ENCODE data around the gene CERS6.

DNA sequence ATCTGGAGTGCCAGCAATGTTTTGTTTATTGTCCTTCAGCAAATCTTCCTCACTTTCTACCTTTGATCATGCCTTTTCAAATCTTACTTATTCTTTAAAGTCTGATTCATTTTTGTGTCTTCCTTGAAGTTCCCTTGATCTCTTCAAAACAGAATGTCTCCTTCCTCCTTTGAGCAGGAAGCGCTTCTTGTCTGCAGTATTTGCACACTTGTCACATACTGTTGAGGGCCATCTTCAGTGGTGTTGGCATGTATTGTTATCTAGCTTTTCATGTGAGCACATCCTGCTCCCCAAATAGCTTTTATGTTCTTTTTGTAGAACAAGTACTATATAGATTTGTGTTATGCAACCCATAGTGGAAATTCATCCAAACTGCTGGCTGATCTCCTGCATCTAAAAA lies 5.9 kb upstream of the CERS6 start:
- TF ChIP-seq CTCF (IDR thresholded peaks at IDR 0.05) (no peak), POLR2A (IDR thresholded peaks at IDR 0.05) (no peak)
